ENCODE results near the gene CACNB2. TPM values are rescaled to one million over a fixed set of nuclear protein-coding genes. Genes with fewer than 3 reads are reported as not detected.

Gene CACNB2
- total and polyA plus RNA-seq, 8 donors, result 4.9 to 11.1 (median 7.3) TPM

GRCh38 chr10:18194634-18195033 lies 54.4 kb downstream of the CACNB2 start:
- 89 to 92% methylated on average over 2 of the region's 2 CpGs for WGBS, 2 donors
- DNase-seq (no peak), FAIRE-seq (no peak)

GRCh38 chr10:18195060-18195799 lies 55.0 kb downstream of the CACNB2 start:
- DNase-seq (no peak), ATAC-seq (no peak), FAIRE-seq (no peak)
- no peak for TF ChIP-seq CTCF (IDR thresholded peaks at IDR 0.05)
- WGBS, 2 donors, result 78 to 81% methylated on average over 10 of the region's 10 CpGs
- Histone ChIP-seq H3K4me1 (peaks cover 0 to 6% (median 0%) of the 10 kb centered on the region in 3 donors), H3K4me3 (no peak overlapping the region), H3K36me3 (no peaks in the 10 kb centered on the region), H3K9me3 (no peaks in the 10 kb centered on the region), H3K27ac (no peak overlapping the region), H3K27me3 (no peaks in the 10 kb centered on the region)
- intact Hi-C loops (cut with DNase I), result no loop called here

More at GRCh38 chr10:18194634-18195033, 54.4 kb downstream of the CACNB2 start:
- Histone ChIP-seq H3K4me1 (peaks cover 0 to 6% (median 0%) of the 10 kb centered on the region in 3 donors), H3K9me3 (no peaks in the 10 kb centered on the region), H3K27ac (no peak overlapping the region), H3K4me3 (no peak overlapping the region), H3K36me3 (no peaks in the 10 kb centered on the region), H3K27me3 (no peaks in the 10 kb centered on the region)
- intact Hi-C loops (cut with DNase I), result no loop called here
- no peak for ATAC-seq
- TF ChIP-seq CTCF (IDR thresholded peaks at IDR 0.05), result no peak

GRCh38 chr10:18196806-18197550 lies 56.8 kb downstream of the CACNB2 start:
- ATAC-seq (no peak), DNase-seq (no peak), FAIRE-seq (peak; percentile 86)
- TF ChIP-seq CTCF (IDR thresholded peaks at IDR 0.05), result no peak
- intact Hi-C loops (cut with DNase I), result no loop called here
- Histone ChIP-seq H3K27me3 (no peaks in the 10 kb centered on the region), H3K4me1 (no peaks in the 10 kb centered on the region), H3K4me3 (no peak overlapping the region), H3K27ac (no peak overlapping the region), H3K9me3 (no peaks in the 10 kb centered on the region), H3K36me3 (no peaks in the 10 kb centered on the region)
- WGBS, 2 donors, result 91 to 93% methylated on average over 2 of the region's 2 CpGs

- H3K4me3 ChIP-seq, result no peak overlapping the region
- no peak for DNase-seq
- FAIRE-seq, result peak; percentile 99
- intact Hi-C loops (cut with DNase I), result no loop called here
- no peaks in the 10 kb centered on the region for H3K9me3 ChIP-seq
- TF ChIP-seq CTCF (IDR thresholded peaks at IDR 0.05), result no peak
- no peaks in the 10 kb centered on the region for H3K36me3 ChIP-seq
- no peaks in the 10 kb centered on the region for H3K4me1 ChIP-seq
- no peaks in the 10 kb centered on the region for H3K27me3 ChIP-seq
- H3K27ac ChIP-seq, result no peak overlapping the region
- no peak for ATAC-seq
- WGBS, 2 donors, result 88 to 96% methylated on average over 2 of the region's 2 CpGs
Measured at GRCh38 chr10:18197706-18198105, 57.5 kb downstream of the CACNB2 start.

GRCh38 chr10:18201877-18202276 lies 61.7 kb downstream of the CACNB2 start:
- no peak overlapping the region for H3K27ac ChIP-seq
- ATAC-seq, result no peak
- no peak for TF ChIP-seq CTCF (IDR thresholded peaks at IDR 0.05)
- H3K36me3 ChIP-seq, result no peaks in the 10 kb centered on the region
- H3K27me3 ChIP-seq, result no peaks in the 10 kb centered on the region
- intact Hi-C loops (cut with DNase I), result no loop called here
- no peak for DNase-seq
- H3K9me3 ChIP-seq, result no peaks in the 10 kb centered on the region
- peaks cover 0 to 12% (median 0%) of the 10 kb centered on the region in 3 donors for H3K4me1 ChIP-seq
- H3K4me3 ChIP-seq, result no peak overlapping the region
- no peak for FAIRE-seq

Data from pancreas (tissue), 10 donors.